H1 (cell line): ENCODE results near the gene STEAP4.

ENCODE experiments used
- CTCF ChIP-seq, 3 experiments: IDR thresholded peaks; 1 replicate in 2 of 3; 2 replicates in 1 of 3; pipeline versions ENCODE4 v1.5.1 to v1.6.1; 2011; ENCODE audit warnings: low read length in 3 of 3, mild to moderate bottlenecking in 3 of 3, inconsistent platforms in 2 of 3, low read depth in 1 of 3, moderate library complexity in 1 of 3; ENCODE audit not compliant: insufficient read depth in 1 of 3; ENCODE audit errors: control extremely low read depth in 1 of 3
- POLR2A ChIP-seq, 2 experiments: IDR thresholded peaks; 1 replicate in 1 of 2; 2 replicates in 1 of 2; pipeline ENCODE4 v1.6.1; 2011; ENCODE audit warnings: low read depth in 2 of 2, low read length in 2 of 2, mild to moderate bottlenecking in 2 of 2; ENCODE audit errors: control extremely low read depth in 1 of 2

DNA sequence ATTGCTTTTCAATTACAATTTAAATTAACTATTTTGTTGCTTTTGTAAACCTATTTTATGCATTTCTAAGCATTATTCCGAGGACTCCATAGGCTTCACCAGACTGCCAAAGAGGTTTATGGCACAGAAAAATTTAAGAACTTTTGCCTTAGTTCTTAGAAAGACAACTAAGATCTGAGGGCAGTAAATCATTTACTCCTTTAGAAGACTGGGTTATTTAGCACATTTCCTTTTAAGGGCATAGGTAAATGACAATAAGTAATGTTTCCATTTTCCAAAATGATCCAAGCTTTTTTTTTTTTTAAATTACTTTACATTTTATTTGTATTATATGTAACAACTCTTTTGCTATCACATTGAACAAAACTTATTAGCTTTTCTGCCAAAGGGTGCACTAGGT lies 15.0 kb upstream of the STEAP4 start:
- TF ChIP-seq CTCF (IDR thresholded peaks at IDR 0.05; ENCODE audit: control extremely low read depth in 1 of 3, insufficient read depth in 1 of 3, low read depth in 1 of 3, low read length in 3 of 3) (no peak), POLR2A (IDR thresholded peaks at IDR 0.05; ENCODE audit: control extremely low read depth in 1 of 2, low read depth in 2 of 2, low read length in 2 of 2) (no peak)
